ENCODE measurements around the gene TMEM51. TPM values are rescaled to one million over a fixed set of nuclear protein-coding genes. Genes with fewer than 3 reads are reported as not detected.

Gene TMEM51
- total and polyA plus RNA-seq, 4 experiments from 2014 or later: 0.47 to 0.61 TPM; not detected in 2

DNA sequence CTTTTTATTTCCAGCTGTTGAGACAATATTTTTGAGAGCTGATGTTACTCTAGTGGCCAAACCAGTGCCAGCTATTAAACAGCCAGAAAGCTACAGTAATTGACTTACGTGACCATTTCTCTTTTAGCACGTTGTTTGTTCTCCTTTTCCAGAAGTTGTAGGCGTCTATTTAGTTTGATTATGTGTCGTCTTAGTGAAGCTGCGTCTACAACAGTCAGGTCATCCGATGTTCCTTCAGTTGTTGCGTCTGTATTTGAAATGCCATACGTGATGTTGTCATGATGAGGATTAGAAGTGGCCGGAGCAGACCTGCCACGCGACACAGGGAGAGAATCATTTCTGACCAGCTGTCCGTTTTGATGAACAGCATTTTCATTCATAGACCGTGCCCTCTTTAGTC, 38.2 kb downstream of the TMEM51 start:
- H3K9me3 ChIP-seq (ENCODE audit: control insufficient read depth in 1 of 2, low read length in 2 of 2): no peaks in the 10 kb centered on the region
- CTCF ChIA-PET (ENCODE audit: partially characterized antibody): no interaction called here

DNA sequence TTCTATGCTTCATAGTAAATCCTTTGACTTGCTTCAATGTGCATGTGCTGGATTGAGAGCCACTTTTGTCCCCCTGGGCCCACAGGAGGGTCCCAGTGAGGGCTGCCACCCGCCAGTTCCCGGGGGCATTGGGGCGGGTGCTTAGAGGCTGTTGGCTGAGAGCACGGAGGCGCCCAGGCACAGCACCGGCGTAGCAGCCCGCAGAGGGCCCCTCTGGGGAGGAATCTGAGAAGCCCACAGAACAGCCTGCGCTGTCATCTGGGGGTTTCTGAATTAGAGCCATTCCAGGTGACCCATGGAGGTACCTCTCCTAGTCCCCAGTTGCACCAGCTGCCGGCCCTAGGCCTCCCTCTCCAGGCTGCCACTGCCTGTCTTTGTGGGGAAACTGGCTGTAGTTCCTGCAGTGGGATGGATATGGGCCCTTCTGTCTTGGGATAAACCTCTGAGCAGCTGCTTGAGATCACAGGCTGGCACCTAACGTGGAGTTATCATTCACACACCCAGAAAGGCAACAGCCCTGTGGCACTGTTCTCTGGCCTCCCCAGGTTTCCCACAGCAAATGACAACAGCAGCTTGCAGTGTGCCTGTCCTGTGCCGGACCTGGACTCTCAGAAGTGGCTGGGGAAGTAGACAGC, 39.5 kb downstream of the TMEM51 start:
- no peaks in the 10 kb centered on the region for H3K36me3 Mint-ChIP-seq

More for the DNA sequence above, 38.2 kb downstream of the TMEM51 start:
- Mint-ChIP-seq H3K9me3 (no peaks in the 10 kb centered on the region), H3K27me3 (peaks cover 2 to 6% of the 10 kb centered on the region in 2 donors), H3K4me3 (no peak overlapping the region), H3K36me3 (no peaks in the 10 kb centered on the region), H3K4me1 (no peaks in the 10 kb centered on the region), H3K27ac (no peak overlapping the region)
- POLR2A ChIA-PET (ENCODE audit: partially characterized antibody): no interaction called here
- intact Hi-C loops (cut with micrococcal nuclease): no loop called here
- H3K4me1 ChIP-seq (ENCODE audit: insufficient read depth, low read length): no peaks in the 10 kb centered on the region
- no peak overlapping the region for H3K27ac ChIP-seq (ENCODE audit: low read depth, low read length)
- DNase-seq: no peak
- no peak overlapping the region for H3K4me3 ChIP-seq (ENCODE audit: low read length in 2 of 2)
- no peaks in the 10 kb centered on the region for H3K36me3 ChIP-seq (ENCODE audit: insufficient read depth, low read length)
- no peaks in the 10 kb centered on the region for H3K27me3 ChIP-seq (ENCODE audit: insufficient read depth, low read length)

GRCh38 chr1:15195420-15196052, 42.0 kb downstream of the TMEM51 start:
- Histone ChIP-seq H3K4me3 (ENCODE audit: low read length in 2 of 2) (no peak overlapping the region), H3K4me1 (ENCODE audit: insufficient read depth, low read length) (no peaks in the 10 kb centered on the region), H3K9me3 (ENCODE audit: control insufficient read depth in 1 of 2, low read length in 2 of 2) (no peaks in the 10 kb centered on the region), H3K27me3 (ENCODE audit: insufficient read depth, low read length) (no peaks in the 10 kb centered on the region), H3K27ac (ENCODE audit: low read depth, low read length) (no peak overlapping the region), H3K36me3 (ENCODE audit: insufficient read depth, low read length) (no peaks in the 10 kb centered on the region)
- no peak overlapping the region for H3K4me3 Mint-ChIP-seq
- ChIA-PET CTCF (ENCODE audit: partially characterized antibody) (no interaction called here), POLR2A (ENCODE audit: partially characterized antibody) (no interaction called here)
- H3K27me3 Mint-ChIP-seq: peaks cover 0 to 7% of the 10 kb centered on the region in 2 donors
- DNase-seq: no peak
- H3K9me3 Mint-ChIP-seq: no peaks in the 10 kb centered on the region
- intact Hi-C loops (cut with micrococcal nuclease): no loop called here
- H3K36me3 Mint-ChIP-seq: no peaks in the 10 kb centered on the region
- no peaks in the 10 kb centered on the region for H3K4me1 Mint-ChIP-seq
- no peak overlapping the region for H3K27ac Mint-ChIP-seq

More for the DNA sequence above, 39.5 kb downstream of the TMEM51 start:
- H3K27ac ChIP-seq (ENCODE audit: low read depth, low read length): no peak overlapping the region
- intact Hi-C loops (cut with micrococcal nuclease): no loop called here
- no peak overlapping the region for H3K4me3 ChIP-seq (ENCODE audit: low read length in 2 of 2)
- Mint-ChIP-seq H3K4me3 (no peak overlapping the region), H3K27me3 (peaks cover 0 to 1% of the 10 kb centered on the region in 2 donors), H3K27ac (no peak overlapping the region), H3K4me1 (no peaks in the 10 kb centered on the region), H3K9me3 (no peaks in the 10 kb centered on the region)
- H3K4me1 ChIP-seq (ENCODE audit: insufficient read depth, low read length): no peaks in the 10 kb centered on the region
- no peaks in the 10 kb centered on the region for H3K9me3 ChIP-seq (ENCODE audit: control insufficient read depth in 1 of 2, low read length in 2 of 2)
- no peaks in the 10 kb centered on the region for H3K36me3 ChIP-seq (ENCODE audit: insufficient read depth, low read length)
- DNase-seq: no peak
- ChIA-PET POLR2A (ENCODE audit: partially characterized antibody) (no interaction called here), CTCF (ENCODE audit: partially characterized antibody) (no interaction called here)
- H3K27me3 ChIP-seq (ENCODE audit: insufficient read depth, low read length): no peaks in the 10 kb centered on the region

DNA sequence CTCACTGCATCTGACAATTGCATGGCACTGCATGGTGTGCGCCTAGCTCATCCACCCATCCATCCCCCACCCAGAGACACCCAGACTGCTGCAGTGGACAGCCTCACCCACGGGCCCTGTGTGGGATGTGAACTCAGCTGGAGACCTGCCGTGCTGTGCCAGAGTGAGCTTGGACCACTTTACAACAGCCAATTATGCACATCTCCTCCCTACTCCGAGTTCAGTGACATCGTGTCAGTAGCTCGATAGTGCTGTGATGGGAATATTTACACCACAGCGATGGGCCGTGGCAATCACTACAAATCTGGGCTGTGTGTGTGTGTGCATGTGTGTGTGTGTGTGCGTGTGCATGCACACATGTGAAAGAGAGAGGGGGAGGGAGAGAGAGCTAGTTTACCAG, 42.5 kb downstream of the TMEM51 start:
- Histone ChIP-seq H3K4me3 (ENCODE audit: low read length in 2 of 2) (no peak overlapping the region), H3K27me3 (ENCODE audit: insufficient read depth, low read length) (no peaks in the 10 kb centered on the region), H3K27ac (ENCODE audit: low read depth, low read length) (no peak overlapping the region), H3K9me3 (ENCODE audit: control insufficient read depth in 1 of 2, low read length in 2 of 2) (no peaks in the 10 kb centered on the region), H3K4me1 (ENCODE audit: insufficient read depth, low read length) (no peaks in the 10 kb centered on the region), H3K36me3 (ENCODE audit: insufficient read depth, low read length) (no peaks in the 10 kb centered on the region)
- peaks cover 0 to 10% of the 10 kb centered on the region in 2 donors for H3K27me3 Mint-ChIP-seq
- no peaks in the 10 kb centered on the region for H3K9me3 Mint-ChIP-seq
- POLR2A ChIA-PET (ENCODE audit: partially characterized antibody): no interaction called here
- CTCF ChIA-PET (ENCODE audit: partially characterized antibody): no interaction called here
- intact Hi-C loops (cut with micrococcal nuclease): no loop called here
- no peaks in the 10 kb centered on the region for H3K36me3 Mint-ChIP-seq
- no peak for DNase-seq
- H3K4me1 Mint-ChIP-seq: no peaks in the 10 kb centered on the region
- H3K4me3 Mint-ChIP-seq: no peak overlapping the region
- no peak overlapping the region for H3K27ac Mint-ChIP-seq

- Histone ChIP-seq H3K4me3 (ENCODE audit: low read length in 2 of 2) (no peak overlapping the region), H3K36me3 (ENCODE audit: insufficient read depth, low read length) (no peaks in the 10 kb centered on the region), H3K27ac (ENCODE audit: low read depth, low read length) (no peak overlapping the region), H3K27me3 (ENCODE audit: insufficient read depth, low read length) (no peaks in the 10 kb centered on the region), H3K9me3 (ENCODE audit: control insufficient read depth in 1 of 2, low read length in 2 of 2) (no peaks in the 10 kb centered on the region), H3K4me1 (ENCODE audit: insufficient read depth, low read length) (no peaks in the 10 kb centered on the region)
- peaks cover 0 to 9% of the 10 kb centered on the region in 2 donors for H3K27me3 Mint-ChIP-seq
- H3K4me1 Mint-ChIP-seq: no peaks in the 10 kb centered on the region
- no peaks in the 10 kb centered on the region for H3K36me3 Mint-ChIP-seq
- H3K27ac Mint-ChIP-seq: no peak overlapping the region
- intact Hi-C loops (cut with micrococcal nuclease): no loop called here
- DNase-seq: no peak
- POLR2A ChIA-PET (ENCODE audit: partially characterized antibody): no interaction called here
- no peak overlapping the region for H3K4me3 Mint-ChIP-seq
- H3K9me3 Mint-ChIP-seq: no peaks in the 10 kb centered on the region
- CTCF ChIA-PET (ENCODE audit: partially characterized antibody): no interaction called here
Measured at GRCh38 chr1:15196807-15197530, 43.4 kb downstream of the TMEM51 start.

DNA sequence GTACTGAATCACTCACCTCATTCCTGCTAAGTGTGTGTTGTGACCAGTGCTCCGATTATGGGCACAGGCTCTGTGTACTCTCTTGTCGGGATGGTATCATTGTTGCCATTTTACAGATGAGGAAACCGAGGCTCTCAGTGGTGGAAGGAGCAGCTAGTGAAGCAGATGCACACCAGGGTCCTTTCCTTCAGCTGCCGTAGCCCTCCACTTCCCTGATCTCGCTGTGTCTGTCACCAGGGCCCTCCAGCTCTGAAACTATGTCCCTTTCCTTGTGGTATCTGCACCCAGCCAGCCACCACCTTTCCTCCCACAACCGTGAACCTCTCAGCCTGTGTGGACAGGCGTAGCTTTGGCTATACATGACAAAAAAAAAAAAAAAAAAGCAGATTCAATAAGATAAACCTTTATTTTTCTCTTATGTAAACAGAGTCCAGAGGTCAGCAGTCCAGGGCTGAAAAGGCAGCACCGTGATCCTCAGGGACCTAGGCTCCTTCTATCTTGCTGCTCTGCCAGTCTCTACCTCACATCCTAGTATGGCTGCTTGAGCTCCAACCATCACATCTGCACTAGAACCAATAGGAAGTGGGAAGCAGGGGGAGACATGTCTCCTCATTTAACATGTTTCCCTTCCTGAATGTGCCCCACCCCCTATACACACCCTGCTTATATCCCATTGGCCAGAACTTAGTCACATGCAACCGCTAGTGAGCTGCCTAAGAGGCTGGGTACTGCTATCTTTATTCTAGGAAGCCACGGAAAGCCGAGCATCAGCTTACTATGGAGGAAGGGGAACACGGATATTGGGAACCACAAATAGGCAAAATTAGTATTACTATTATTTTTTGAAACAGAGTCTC, 44.3 kb downstream of the TMEM51 start:
- Mint-ChIP-seq H3K9me3 (no peaks in the 10 kb centered on the region), H3K27ac (no peak overlapping the region), H3K4me1 (no peaks in the 10 kb centered on the region), H3K27me3 (peaks cover 0 to 9% of the 10 kb centered on the region in 2 donors), H3K36me3 (no peaks in the 10 kb centered on the region), H3K4me3 (no peak overlapping the region)
- Histone ChIP-seq H3K27me3 (ENCODE audit: insufficient read depth, low read length) (no peaks in the 10 kb centered on the region), H3K4me3 (ENCODE audit: low read length in 2 of 2) (no peak overlapping the region), H3K4me1 (ENCODE audit: insufficient read depth, low read length) (no peaks in the 10 kb centered on the region), H3K27ac (ENCODE audit: low read depth, low read length) (no peak overlapping the region), H3K9me3 (ENCODE audit: control insufficient read depth in 1 of 2, low read length in 2 of 2) (no peaks in the 10 kb centered on the region), H3K36me3 (ENCODE audit: insufficient read depth, low read length) (no peaks in the 10 kb centered on the region)
- ChIA-PET CTCF (ENCODE audit: partially characterized antibody) (no interaction called here), POLR2A (ENCODE audit: partially characterized antibody) (no interaction called here)
- no peak for DNase-seq
- intact Hi-C loops (cut with micrococcal nuclease): no loop called here

DNA sequence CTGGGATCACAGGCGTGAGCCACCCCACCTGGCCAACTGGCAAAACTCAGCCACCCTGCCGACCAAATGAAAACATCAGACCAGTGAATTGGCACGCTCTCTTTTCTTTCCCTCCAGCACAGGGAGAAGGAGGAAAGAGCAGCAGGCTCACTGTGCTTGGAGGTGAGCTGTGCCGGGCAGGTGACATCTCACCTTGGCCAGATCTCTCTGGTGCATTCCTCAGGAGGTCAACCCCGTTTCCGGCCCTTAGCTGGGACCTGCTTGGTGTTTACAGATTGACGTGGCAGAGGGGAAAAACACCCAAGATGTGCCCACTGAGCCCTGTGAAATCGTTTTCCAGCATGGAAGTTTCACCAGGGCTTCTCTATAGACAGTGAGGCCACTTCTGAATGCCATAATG, 45.1 kb downstream of the TMEM51 start:
- CTCF ChIA-PET (ENCODE audit: partially characterized antibody): no interaction called here
- Mint-ChIP-seq H3K36me3 (no peaks in the 10 kb centered on the region), H3K4me3 (no peak overlapping the region), H3K27me3 (peaks cover 0 to 9% of the 10 kb centered on the region in 2 donors), H3K4me1 (no peaks in the 10 kb centered on the region), H3K9me3 (no peaks in the 10 kb centered on the region), H3K27ac (no peak overlapping the region)
- H3K27ac ChIP-seq (ENCODE audit: low read depth, low read length): no peak overlapping the region
- H3K27me3 ChIP-seq (ENCODE audit: insufficient read depth, low read length): no peaks in the 10 kb centered on the region
- H3K36me3 ChIP-seq (ENCODE audit: insufficient read depth, low read length): no peaks in the 10 kb centered on the region
- no peaks in the 10 kb centered on the region for H3K4me1 ChIP-seq (ENCODE audit: insufficient read depth, low read length)
- no peak for DNase-seq
- POLR2A ChIA-PET (ENCODE audit: partially characterized antibody): no interaction called here
- H3K9me3 ChIP-seq (ENCODE audit: control insufficient read depth in 1 of 2, low read length in 2 of 2): no peaks in the 10 kb centered on the region
- H3K4me3 ChIP-seq (ENCODE audit: low read length in 2 of 2): no peak overlapping the region
- intact Hi-C loops (cut with micrococcal nuclease): no loop called here

Data from CD4-positive, alpha-beta memory T cell (primary cell).